Hematopoietic multipotent progenitor cell treated with erythropoietin and hydrocortisone succinate and interleukin-3 and kit ligand, for 6 days (in vitro differentiated cells): ENCODE measurements around the gene PSPC1.
"Not testable (repeated sequence)": the region's sequence is repeated elsewhere in the genome, so short reads cannot be mapped to it uniquely, and the experiment has no call there.

Experiments used
- DNase-seq: peaks from one replicate; pipeline ENCODE4 v3.0.0-alpha.2; 2015

Gene PSPC1

GRCh38 chr13:19759669-19760068, 23.1 kb downstream of the PSPC1 start:
- DNase-seq = no peak

GRCh38 chr13:19742643-19743042, 40.1 kb downstream of the PSPC1 start:
- no peak for DNase-seq

GRCh38 chr13:19737844-19738557, 44.7 kb downstream of the PSPC1 start:
- DNase-seq = no peak

- DNase-seq = no peak
Observed at GRCh38 chr13:19726611-19727010, 56.1 kb downstream of the PSPC1 start.

GRCh38 chr13:19725320-19725719, 57.4 kb downstream of the PSPC1 start:
- DNase-seq = no peak

GRCh38 chr13:19720039-19720438, 62.7 kb downstream of the PSPC1 start:
- DNase-seq = no peak

GRCh38 chr13:19713186-19713965, 69.4 kb downstream of the PSPC1 start:
- DNase-seq = peak; percentile 28

GRCh38 chr13:19709782-19710181, 73.0 kb downstream of the PSPC1 start:
- DNase-seq = not testable (repeated sequence)

- DNase-seq = not testable (repeated sequence)
Observed at GRCh38 chr13:19709039-19709438, 73.7 kb downstream of the PSPC1 start.

- DNase-seq = not testable (repeated sequence)
Observed at GRCh38 chr13:19704256-19704655, 78.5 kb downstream of the PSPC1 start.

GRCh38 chr13:19701619-19702018, 81.1 kb downstream of the PSPC1 start:
- DNase-seq = not testable (repeated sequence)

- DNase-seq = not testable (repeated sequence)
Observed at GRCh38 chr13:19700963-19701362, 81.8 kb downstream of the PSPC1 start.

- peak; percentile 23 for DNase-seq
Observed at GRCh38 chr13:19695829-19696228, 86.9 kb downstream of the PSPC1 start.

GRCh38 chr13:19695428-19695827, 87.3 kb downstream of the PSPC1 start:
- no peak for DNase-seq

- not testable (repeated sequence) for DNase-seq
Observed at GRCh38 chr13:19691447-19691846, 91.3 kb downstream of the PSPC1 start.

- DNase-seq = no peak
Observed at GRCh38 chr13:19685437-19685836, 97.3 kb downstream of the PSPC1 start.

- no peak for DNase-seq
Observed at GRCh38 chr13:19685034-19685433, 97.7 kb downstream of the PSPC1 start.

GRCh38 chr13:19681517-19681916, 101.2 kb downstream of the PSPC1 start:
- no peak for DNase-seq

- DNase-seq = no peak
Observed at GRCh38 chr13:19680751-19681150, 102.0 kb downstream of the PSPC1 start.

GRCh38 chr13:19676168-19676567, 106.6 kb downstream of the PSPC1 start:
- no peak for DNase-seq

GRCh38 chr13:19674898-19675297, 107.8 kb downstream of the PSPC1 start:
- no peak for DNase-seq

GRCh38 chr13:19673473-19674430, 109.0 kb downstream of the PSPC1 start:
- no peak for DNase-seq

- DNase-seq = no peak
Observed at GRCh38 chr13:19672990-19673389, 109.8 kb downstream of the PSPC1 start.
